OCI-LY7 (cell line): ENCODE measurements around the gene C11orf52. TPM values are rescaled to one million over a fixed set of nuclear protein-coding genes. Genes with fewer than 3 reads are reported as not detected.

Experiments used
- BruUV-seq: library from RNA; stranded (reverse); fragments of 400-500 nt; replicated peaks from 2 replicates; lab custom pipeline; 2021; lab: Mats Ljungman, UMichigan
- CTCF ChIA-PET: fragments of 300-600 bp; sonication (Branson Sonifier 250); formaldehyde crosslinking; loops from one replicate; lab custom pipeline; 2022; ENCODE audit warnings: antibody characterized with exemption; ENCODE audit not compliant: unreplicated experiment; lab: Charles Lee
- POLR2A ChIA-PET: fragments of 300-600 bp; sonication (Branson Sonifier 250); formaldehyde crosslinking; loops from one replicate; lab custom pipeline; 2022; ENCODE audit warnings: antibody characterized with exemption; lab: Charles Lee
- DNase-seq: peaks from one replicate; pipeline ENCODE4 v3.0.0-alpha.2; 2015; ENCODE audit warnings: low spot score
- H2AFZ ChIP-seq: fragments of 200-600 bp; sonication (generic), shearing (Covaris generic); 2 replicates; pipeline ENCODE4 v1.6.1; 2014; ENCODE audit warnings: mild to moderate bottlenecking, antibody characterized with exemption, low read length, moderate library complexity
- H3K27ac ChIP-seq: fragments of 200-600 bp; sonication (generic); 2 replicates; pipeline ENCODE4 v1.5.1; 2014; ENCODE audit warnings: mixed run types, low read depth, mild to moderate bottlenecking, moderate library complexity, low read length, inconsistent platforms; ENCODE audit not compliant: poor library complexity, severe bottlenecking
- H3K36me3 ChIP-seq: fragments of 200-600 bp; sonication (generic); 2 replicates; pipeline ENCODE4 v1.6.1; 2014; ENCODE audit warnings: mild to moderate bottlenecking, antibody characterized with exemption, low read length, moderate library complexity, mixed read lengths; ENCODE audit not compliant: insufficient read depth
- H3K4me1 ChIP-seq: fragments of 200-600 bp; sonication (generic); 2 replicates; pipeline ENCODE4 v1.5.1; 2014; ENCODE audit warnings: mild to moderate bottlenecking, low read length; ENCODE audit not compliant: insufficient read depth, poor library complexity, severe bottlenecking
- H3K4me2 ChIP-seq: fragments of 200-600 bp; sonication (generic); 2 replicates; pipeline ENCODE4 v1.6.1; 2014; ENCODE audit warnings: mild to moderate bottlenecking, low read length
- H3K4me3 ChIP-seq: fragments of 200-600 bp; sonication (generic); 2 replicates; pipeline ENCODE4 v1.5.1; 2014; ENCODE audit warnings: mild to moderate bottlenecking, low read depth, low read length; ENCODE audit not compliant: poor library complexity, severe bottlenecking
- H3K79me2 ChIP-seq: fragments of 200-600 bp; sonication (generic); 2 replicates; pipeline ENCODE4 v1.6.1; 2016; ENCODE audit warnings: low read depth, mild to moderate bottlenecking, low read length, moderate library complexity, mixed read lengths; ENCODE audit not compliant: insufficient read depth
- H3K9me2 ChIP-seq: fragments of 200-600 bp; sonication (generic); 2 replicates; pipeline ENCODE4 v1.6.1; 2016; ENCODE audit warnings: mild to moderate bottlenecking, low read length, mixed read lengths; ENCODE audit not compliant: insufficient read depth
- H3K9me3 ChIP-seq: fragments of 200-600 bp; sonication (generic); 2 replicates; pipeline ENCODE4 v1.6.1; 2014; ENCODE audit warnings: mild to moderate bottlenecking, mixed run types, low read length, mixed read lengths
- H4K20me1 ChIP-seq: fragments of 200-600 bp; sonication (generic); 2 replicates; pipeline ENCODE4 v1.6.1; 2014; ENCODE audit warnings: mild to moderate bottlenecking, antibody characterized with exemption, low read length, moderate library complexity, mixed read lengths; ENCODE audit not compliant: insufficient read depth
- EZH2phosphoT487 ChIP-seq: fragments of 200-600 bp; sonication (generic); IDR thresholded peaks from 2 replicates; pipeline ENCODE4 v1.6.1; 2018; ENCODE audit warnings: low read depth, borderline replicate concordance, mild to moderate bottlenecking, mixed run types, antibody characterized with exemption, low read length, moderate library complexity, mixed read lengths
- intact Hi-C: fragments of 100-400 bp; cut with micrococcal nuclease; formaldehyde crosslinking; loops from one replicate; pipeline ENCODE4 v1.10.0; 2022; ENCODE audit not compliant: unreplicated experiment
- total RNA-seq, 2 experiments: library from RNA; depleted of rRNA in 1 of 2; stranded (reverse); fragments of >200 nt in 1 of 2; shearing (Covaris generic) in 1 of 2; gene quantifications; 2 replicates each; pipeline ENCODE4 v1.2.3, GENCODE V29; 2014 to 2022
- TF ChIP-seq, protein P1 (sequence below): fragments of 200-600 bp; sonication (generic); conservative IDR thresholded peaks from 2 replicates; pipeline ENCODE4 v1.5.1; 2014; ENCODE audit warnings: mild to moderate bottlenecking, antibody characterized with exemption, low read length, moderate library complexity, mixed read lengths

C11orf52 gene
- total RNA-seq, 2 experiments from 2014 or later, result not detected

DNA sequence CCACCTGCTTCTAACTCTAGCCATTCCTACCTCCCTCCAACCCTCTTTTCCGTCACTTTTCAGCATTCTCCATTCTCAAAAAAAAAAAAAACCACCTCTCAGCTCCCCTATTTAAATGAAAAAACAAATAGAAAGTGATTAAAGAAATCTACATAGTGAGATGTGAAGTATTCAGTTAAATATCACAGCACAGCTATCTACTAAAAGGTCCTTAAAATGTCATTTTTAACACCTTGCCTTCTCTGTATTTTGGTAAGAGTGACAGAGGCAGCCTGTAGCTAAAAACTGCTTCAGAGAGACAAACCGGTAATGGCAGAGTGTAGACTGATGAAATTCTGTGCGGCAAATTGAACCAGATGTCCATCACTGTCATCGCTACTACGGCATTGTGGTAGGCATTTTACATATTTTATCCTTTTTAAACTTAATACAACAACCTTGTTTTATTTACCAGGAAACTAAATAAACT is 47.0 kb upstream of the C11orf52 start:
- H3K4me1 ChIP-seq, result peaks cover 16% of the 10 kb centered on the region
- BruUV-seq, result no TSS peak
- peaks cover 25% of the 10 kb centered on the region for H3K36me3 ChIP-seq
- POLR2A ChIA-PET, result interaction anchor here (0.6 to 2.3 kb wide), 30 partner anchors 10 to 920 kb away, joined by 3 to 27 read pairs (median 3); partner anchors contain the start of genes CFAP68, SDHD and TIMM8B
- H4K20me1 ChIP-seq, result no peaks in the 10 kb centered on the region
- H3K4me2 ChIP-seq, result peak overlapping the region; percentile 82
- DNase-seq, result peak; percentile 8
- H3K4me3 ChIP-seq, result peak overlapping the region; percentile 79
- no peaks in the 10 kb centered on the region for H3K9me3 ChIP-seq
- TF ChIP-seq, protein P1, sequence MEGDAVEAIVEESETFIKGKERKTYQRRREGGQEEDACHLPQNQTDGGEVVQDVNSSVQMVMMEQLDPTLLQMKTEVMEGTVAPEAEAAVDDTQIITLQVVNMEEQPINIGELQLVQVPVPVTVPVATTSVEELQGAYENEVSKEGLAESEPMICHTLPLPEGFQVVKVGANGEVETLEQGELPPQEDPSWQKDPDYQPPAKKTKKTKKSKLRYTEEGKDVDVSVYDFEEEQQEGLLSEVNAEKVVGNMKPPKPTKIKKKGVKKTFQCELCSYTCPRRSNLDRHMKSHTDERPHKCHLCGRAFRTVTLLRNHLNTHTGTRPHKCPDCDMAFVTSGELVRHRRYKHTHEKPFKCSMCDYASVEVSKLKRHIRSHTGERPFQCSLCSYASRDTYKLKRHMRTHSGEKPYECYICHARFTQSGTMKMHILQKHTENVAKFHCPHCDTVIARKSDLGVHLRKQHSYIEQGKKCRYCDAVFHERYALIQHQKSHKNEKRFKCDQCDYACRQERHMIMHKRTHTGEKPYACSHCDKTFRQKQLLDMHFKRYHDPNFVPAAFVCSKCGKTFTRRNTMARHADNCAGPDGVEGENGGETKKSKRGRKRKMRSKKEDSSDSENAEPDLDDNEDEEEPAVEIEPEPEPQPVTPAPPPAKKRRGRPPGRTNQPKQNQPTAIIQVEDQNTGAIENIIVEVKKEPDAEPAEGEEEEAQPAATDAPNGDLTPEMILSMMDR, result no peak
- H3K9me2 ChIP-seq, result no peaks in the 10 kb centered on the region
- intact Hi-C loops, result loop anchor here (5.0 kb wide), 1 partner anchor 269 kb away; the partner anchor contains the start of gene SIK2
- peaks cover 9% of the 10 kb centered on the region; the same call in 1 of the 2 replicates for H3K79me2 ChIP-seq
- CTCF ChIA-PET, result interaction anchor here (0.9 kb wide), 1 partner anchor 27 kb away, joined by 3 read pairs; no protein-coding TSS in a partner anchor
- H2AFZ ChIP-seq, result peak overlapping the region; percentile 99
- no peak overlapping the region for H3K27ac ChIP-seq

DNA sequence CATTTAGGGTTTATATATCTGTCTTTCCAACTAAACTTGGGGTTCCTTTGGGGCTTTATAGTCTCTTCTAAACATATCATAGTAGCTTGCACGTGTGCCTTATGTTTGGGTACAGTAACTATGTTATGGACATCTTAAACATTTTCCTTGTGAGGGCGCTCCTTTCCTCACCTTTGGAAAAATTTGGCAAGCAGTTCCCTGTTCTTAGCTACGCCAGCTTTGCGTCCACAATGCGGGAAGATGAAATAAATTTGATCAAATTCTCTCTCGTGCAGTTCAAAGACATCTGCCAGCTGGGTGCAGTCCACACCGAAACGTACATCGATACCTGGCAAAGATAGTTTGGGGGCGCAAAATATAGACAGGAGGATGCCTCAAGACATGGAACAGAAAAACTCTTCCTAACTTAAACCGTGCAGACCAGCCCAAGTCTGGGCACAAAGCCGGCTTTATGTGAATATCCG is 40.3 kb upstream of the C11orf52 start:
- Histone ChIP-seq H3K4me1 (peaks cover 12% of the 10 kb centered on the region), H3K4me3 (peak overlapping the region; percentile 75), H4K20me1 (no peaks in the 10 kb centered on the region), H3K27ac (peak overlapping the region; percentile 72), H3K36me3 (peaks cover 7% of the 10 kb centered on the region; the same call in 1 of the 2 replicates), H3K4me2 (peak overlapping the region; percentile 84), H3K9me2 (no peaks in the 10 kb centered on the region), H2AFZ (peak overlapping the region; percentile 97), H3K9me3 (no peaks in the 10 kb centered on the region), H3K79me2 (peaks cover 3% of the 10 kb centered on the region; the same call in 1 of the 2 replicates)
- no peak for DNase-seq
- CTCF ChIA-PET, result no interaction called here
- POLR2A ChIA-PET, result interaction anchor here (0.7 to 1.3 kb wide), 2 partner anchors 13 to 47 kb away, joined by 3 to 5 read pairs; no protein-coding TSS in a partner anchor
- BruUV-seq, result TSS peak; percentile 82
- TF ChIP-seq, protein P1, result no peak
- TF ChIP-seq EZH2phosphoT487, result no peak
- intact Hi-C loops, result loop anchor here (2.0 to 5.0 kb wide), 2 partner anchors 104 to 209 kb away; partner anchors contain the start of genes SDHD and TIMM8B
